Right kidney (tissue), 1 donor: ENCODE data around the gene COL23A1.

Source experiments
- DNase-seq: peaks from one replicate; pipeline ENCODE4 v3.0.0-alpha.2; 2016

Gene COL23A1

DNA sequence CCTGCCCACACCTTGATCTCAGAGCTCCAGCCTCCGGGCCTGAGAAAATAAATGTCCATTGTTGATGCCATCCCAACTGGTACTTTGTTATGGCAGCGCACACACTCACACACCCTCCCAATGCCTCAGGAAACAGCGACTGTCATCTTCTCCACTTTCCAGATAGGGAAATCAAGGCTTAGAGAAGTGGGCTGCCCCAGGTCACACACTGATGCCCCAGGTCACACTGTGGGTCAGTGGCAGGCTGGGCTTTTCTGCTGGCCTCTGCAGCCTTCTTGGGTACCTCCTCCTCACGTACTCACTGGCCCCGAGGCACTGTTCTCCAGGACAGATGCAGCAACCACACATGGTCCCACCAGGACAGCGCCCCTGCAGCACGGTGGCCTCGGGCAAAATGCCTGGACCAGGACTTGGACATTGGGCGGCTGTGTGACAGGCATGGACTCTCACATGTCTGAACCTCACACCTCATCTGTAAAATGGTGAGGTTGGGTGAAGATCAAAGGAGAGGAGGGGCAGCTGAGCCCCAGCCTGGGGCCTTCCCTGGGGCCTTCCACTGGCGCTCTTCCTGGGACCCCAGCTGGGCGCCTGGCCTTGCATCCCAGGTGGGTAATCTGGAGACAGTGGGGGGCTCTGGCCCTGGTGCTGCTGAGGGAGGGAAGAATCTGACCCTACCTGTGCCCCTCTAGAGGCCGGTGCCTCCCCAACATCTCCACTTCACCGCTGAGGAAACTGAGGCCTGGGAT, 156.0 kb downstream of the COL23A1 start:
- no peak for DNase-seq

DNA sequence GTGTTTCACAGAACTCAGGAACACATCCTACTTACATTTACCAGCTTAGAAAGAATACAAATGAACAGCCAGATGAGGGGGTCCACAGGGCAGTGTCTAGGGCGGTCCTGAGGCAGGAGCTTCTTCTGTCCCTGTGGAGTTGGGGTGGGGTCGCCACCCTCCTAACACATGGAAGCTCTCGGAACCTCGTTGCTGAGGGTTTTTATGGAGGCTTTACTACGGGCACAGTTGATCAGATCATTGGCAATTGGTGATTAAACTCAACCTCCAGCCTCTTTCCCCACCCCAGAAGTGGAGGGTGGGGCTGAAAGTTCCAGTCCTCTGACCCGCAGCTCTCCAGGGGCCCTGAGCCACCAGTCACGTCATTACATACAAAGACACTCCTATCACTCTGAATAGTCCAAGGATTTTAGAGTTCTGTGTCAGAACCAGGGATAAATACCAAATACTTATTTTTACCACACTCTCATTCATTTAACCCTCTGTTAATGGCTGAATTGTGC, 156.9 kb downstream of the COL23A1 start:
- DNase-seq = no peak

DNA sequence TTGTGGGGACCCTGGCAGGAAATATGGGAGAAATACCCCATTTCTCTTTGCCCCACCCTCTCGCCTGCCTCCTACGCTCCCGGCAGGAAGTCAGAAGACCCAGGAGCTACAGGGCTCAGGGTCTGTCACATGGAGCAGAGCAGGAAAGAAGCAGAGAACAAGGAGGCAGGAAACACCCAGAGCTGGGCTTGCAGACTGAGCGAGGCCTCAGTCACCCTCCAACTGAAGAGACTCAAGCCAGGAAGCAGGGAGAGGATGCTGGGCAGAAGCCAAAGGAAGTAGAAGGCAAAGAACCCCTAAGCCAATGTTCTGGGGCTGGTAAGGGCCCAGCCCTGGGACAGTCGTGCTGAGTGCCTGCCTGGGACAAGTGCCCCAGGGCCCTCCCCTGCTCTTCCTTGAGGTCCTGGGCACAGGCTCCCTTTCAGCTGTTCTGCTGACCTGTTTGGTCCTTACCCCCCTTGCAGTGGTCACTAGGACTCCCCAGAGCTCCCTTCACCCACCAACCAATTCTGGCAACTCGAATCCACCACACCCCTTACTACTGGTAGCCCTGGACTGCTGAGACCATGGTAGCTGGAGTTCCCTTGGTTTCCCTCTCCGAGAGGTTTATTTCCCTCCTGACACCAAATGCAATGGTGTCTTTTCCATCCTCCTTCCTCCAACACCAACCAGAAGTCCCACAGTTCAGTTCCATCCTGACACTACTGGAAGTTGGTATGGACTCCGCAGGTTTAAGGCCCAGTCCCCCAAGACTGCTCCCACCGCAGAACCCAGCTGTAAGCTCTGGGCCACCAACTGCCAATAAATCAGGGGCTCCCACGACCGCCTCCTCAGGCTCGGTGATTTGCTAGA, 157.5 kb downstream of the COL23A1 start:
- no peak for DNase-seq

DNA sequence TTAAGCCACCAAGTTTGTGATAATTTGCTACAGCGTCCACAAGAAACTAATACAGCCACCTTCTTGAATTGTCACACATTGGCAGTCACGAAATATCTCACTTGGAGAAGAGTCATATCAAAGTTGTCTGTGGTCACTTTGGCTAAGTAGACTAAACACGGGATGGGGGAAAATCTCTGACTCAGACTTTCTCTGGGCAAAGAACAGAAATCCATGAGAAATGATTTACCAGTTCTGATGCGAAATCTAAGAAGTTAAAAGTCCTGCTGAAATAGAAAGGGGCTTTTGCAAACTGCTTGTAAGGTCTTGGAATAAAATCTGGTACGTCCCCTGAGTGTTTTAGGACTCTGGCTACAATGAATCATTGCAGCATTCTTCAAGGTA, 158.4 kb downstream of the COL23A1 start:
- DNase-seq = no peak

DNA sequence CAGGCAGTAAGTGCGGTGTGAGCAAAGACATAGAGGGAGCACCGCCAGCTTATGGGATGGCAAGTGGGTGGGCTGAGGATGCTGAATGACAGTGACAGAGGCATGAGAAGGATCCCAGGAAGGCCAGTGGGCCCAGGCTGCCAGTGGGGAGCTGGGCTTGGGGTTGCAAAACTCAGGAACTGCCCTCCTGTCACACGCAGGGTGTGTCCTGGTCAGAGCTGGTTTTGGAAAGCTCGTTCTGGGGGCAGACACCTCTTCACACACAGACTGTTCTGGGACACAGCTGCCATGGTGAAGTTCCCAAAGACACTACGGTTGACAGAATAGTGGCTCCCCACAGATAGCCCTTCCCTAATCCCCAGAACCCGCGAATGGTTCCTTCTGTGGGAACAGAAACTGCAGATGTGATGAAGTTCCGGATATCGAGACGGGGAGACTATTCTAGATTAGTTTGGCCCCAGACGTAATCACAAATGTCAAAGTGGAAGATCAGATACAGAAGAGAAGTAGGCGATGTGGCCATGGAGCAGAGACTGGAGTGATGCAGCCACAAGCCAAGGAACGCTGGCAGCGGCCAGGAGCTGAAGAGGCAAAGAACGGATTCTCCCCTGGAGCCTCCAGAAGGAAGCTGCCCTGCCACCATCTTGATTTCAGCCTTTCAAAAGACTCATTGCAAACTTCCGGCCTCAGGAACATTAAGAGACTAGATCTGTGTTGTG, 159.0 kb downstream of the COL23A1 start:
- DNase-seq = no peak

DNA sequence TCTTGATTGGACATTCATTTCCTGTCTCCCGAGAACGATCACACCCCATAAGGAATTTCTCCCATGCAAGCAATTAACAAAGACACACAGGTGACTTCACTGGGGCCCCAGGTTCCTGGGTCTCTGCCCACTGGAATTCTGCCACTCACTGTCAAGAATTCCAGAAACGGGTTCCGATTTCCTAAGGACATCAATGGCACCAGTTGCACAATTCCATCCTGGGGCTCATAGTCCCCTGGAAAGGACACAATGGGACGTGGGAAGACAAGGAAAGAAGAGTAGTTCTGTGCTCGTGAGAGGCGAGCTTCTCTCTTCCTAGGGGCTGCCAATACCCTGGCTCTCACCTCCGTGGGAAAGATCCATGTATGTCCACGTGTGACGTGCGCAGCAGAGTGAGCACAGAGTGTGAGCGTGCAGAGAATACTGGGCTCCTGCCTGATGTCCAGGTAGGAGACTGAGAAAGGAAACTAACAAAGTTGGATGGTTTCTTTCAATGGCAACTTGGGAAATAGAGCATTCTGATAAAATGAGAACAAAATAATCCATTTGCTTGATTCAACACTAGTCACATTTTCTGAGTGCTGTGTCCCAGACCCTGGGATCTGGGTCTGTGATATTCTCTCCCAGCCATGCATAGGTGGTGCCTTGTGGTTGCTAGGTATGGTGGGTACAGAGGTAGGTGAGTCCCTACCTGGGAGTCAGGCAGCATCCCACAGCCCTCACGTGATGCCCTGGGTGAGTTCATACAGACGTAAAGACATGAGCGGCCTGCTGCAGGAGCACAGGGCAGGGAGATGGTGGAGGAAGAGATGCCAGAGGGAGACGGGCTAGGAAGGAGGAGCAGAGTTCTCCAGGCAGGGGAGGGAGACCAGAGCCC, 159.8 kb downstream of the COL23A1 start:
- no peak for DNase-seq

DNA sequence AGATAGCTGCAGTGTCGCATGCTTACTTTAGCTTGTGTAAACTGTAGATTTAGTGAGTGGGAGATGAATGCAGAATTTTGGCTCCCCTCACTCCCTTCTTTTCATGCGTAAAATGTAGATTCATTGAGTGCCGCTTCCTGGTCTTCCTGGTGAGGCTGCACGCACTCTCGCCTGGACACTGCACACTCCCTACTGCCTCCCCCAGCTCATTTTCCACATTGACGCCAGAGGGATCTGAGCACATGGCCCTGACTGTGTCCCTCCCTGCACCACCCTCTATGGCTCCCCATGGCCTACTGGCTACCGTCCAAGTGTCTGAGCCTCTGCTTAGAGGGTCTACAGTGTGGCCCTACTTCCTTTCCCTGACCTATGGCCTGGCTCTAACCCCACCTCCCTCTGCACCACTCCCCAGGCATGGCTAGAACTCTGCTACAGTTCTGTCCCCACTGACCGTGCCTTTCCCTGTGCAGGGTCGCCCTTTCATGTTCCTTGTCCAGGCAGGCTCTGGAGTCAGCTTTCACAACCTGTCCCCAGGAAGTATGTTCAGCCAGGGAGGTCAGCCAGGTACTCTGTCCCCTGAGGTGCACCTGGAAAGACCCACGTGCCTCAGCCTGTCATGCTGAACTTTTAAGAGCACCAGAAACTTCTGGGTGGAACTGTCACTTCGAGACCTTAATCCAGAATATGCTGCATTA, 160.6 kb downstream of the COL23A1 start:
- DNase-seq = no peak

DNA sequence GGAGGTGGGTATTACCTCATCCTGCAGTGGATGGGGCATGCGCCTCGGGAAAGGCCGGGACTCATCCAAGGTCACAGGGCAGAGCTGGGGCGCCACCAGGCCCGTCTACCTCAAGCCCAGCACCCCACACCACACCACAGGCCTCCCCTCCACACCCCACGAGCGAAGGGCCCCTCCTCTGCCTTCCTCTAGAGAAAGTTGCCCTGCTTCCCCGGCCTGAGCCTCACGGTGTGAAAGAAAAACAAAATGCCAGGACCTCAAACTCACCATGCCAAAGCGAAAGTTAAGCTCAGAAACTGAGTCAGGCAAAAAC, 161.1 kb downstream of the COL23A1 start:
- no peak for DNase-seq

DNA sequence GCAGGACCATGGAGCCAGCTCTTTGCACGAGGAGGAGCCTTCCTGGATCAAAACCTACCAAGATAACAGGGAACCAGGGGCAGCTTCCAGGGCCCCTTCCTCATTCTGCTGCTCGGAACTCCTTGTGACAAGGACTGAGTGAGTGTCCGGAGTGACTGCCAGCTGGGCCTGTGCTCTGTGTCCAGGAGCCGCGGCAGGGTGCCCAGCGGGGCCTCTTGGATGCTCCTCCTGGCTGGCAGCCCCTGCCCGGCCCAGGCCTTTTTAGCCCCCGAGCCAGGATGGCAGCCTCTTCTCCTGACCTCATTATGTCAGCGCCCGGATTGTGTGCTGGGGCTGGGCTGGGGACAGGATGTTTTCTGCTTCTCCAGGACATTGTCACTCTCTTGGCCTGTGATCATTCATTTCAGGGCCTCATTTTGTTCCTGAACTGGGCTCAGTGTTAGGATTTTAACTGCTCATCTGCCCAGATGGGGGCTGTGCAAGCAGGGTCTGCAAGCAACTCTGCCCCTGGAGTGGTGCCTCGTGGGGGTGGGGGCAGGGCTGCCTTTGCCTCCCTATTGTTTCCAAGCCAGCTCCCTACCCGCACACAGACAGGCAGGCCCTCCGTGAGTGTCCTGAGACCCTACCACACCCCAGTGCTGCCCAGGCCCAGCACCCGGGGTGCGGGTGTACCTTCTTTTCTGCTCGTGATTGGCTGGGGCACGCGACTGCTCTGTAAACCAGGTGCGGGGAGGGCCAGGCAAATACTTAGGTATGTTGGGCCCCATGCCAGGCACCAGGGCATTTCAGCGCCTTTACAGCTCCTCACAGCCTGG, 161.6 kb downstream of the COL23A1 start:
- no peak for DNase-seq

DNA sequence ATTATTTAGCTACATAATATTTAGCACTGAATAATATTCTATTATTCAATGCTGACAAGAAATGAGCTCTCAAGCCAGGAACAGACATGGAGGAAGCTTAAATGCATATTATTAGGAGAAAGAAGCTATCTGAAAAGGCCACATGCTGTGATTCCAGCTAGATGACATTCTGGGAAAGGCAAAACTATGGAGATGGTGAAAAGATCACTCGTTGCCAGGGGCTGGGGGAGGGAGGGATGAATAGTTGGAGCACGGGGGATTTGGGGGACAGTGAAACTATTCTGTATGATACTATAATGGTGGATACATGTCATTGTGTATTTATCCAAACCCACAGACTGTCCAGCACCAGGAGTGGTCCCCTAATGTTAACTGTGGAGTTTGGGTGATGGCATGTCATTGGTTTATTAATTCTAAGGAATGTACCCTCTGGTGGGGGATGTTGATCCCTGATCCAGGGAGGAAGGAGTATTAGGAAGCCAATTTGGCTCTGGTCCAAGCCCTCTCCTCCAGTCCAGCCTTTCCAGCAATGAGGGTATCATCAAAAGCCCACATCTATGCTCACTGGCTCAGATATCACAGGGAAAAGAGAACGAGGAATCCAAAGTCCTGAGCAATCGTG, 162.5 kb downstream of the COL23A1 start:
- no peak for DNase-seq

DNA sequence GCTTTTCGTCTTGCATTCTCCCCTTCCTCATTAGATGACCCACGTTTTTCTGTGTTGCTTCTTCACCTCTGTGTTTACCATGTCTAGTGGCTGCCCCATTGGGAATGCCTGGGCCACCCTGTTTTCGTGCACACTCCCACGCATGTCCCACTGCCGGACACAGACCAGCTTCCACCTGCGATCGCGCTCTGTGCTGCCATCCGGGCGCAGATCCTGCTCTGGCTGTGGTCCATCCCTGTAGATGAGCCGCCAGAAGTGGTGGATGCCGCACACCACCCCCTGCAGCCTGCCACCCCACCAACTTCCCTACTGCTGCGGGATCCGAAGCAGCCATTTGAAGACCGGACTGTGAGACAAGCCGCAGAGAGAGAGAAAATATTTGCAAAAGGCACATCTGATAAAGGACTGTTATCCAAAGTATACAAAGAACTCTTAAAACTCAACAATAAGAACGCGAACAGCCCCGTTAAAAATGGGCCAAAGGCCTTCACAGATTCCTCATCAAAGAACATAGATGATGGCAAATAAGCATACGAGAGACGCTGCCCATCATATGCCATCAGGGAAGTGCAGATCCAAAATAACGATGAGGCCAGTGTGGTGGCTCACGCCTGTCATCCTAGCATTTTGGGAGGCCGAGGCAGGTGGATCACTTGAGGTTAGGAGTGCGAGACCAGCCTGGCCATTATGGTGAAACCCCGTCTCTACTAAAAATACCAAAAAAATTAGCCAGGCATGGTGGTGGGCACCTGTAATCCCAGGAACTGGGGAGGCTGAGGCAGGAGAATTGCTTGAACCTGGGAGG, 163.7 kb downstream of the COL23A1 start:
- no peak for DNase-seq

DNA sequence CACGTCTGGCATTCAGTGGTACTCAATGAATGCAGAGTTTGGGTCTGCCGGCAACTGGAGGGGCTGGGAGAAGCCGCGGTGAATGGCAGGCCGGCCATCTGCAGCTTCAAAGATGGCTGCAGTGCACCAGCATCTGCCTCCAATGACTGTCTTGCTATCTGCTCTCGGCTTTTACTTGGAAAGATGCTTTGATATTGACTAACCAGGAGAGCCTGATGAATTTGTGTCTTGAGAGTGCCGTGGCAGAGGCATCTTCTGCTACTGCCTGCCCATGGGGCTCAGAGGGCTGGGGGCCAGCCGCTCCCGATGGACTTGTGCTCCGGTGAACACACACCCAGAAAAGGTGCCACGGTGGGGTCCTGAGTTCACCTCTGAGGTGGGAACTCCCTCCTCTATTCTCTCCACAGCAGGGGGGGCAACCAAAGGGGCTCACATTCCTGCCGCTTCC, 164.5 kb downstream of the COL23A1 start:
- DNase-seq = no peak

DNA sequence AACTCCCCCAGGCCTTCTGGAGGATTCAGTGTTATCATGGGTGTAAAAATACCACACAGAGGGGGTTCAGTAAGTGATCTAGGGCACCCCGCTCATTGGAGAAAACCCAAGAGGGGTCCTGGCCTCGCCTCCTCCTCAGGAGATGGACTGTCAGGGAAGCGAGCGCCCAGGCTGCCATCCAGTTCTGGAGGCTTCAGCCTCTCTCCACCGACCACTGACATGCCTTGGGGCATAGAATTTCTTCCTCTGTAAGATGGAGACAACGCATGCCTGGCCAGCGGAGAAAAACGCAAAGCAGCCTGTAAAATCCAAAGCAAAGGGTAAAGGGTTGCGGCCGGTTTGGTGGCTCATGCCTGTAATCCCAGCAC, 165.4 kb downstream of the COL23A1 start:
- no peak for DNase-seq

DNA sequence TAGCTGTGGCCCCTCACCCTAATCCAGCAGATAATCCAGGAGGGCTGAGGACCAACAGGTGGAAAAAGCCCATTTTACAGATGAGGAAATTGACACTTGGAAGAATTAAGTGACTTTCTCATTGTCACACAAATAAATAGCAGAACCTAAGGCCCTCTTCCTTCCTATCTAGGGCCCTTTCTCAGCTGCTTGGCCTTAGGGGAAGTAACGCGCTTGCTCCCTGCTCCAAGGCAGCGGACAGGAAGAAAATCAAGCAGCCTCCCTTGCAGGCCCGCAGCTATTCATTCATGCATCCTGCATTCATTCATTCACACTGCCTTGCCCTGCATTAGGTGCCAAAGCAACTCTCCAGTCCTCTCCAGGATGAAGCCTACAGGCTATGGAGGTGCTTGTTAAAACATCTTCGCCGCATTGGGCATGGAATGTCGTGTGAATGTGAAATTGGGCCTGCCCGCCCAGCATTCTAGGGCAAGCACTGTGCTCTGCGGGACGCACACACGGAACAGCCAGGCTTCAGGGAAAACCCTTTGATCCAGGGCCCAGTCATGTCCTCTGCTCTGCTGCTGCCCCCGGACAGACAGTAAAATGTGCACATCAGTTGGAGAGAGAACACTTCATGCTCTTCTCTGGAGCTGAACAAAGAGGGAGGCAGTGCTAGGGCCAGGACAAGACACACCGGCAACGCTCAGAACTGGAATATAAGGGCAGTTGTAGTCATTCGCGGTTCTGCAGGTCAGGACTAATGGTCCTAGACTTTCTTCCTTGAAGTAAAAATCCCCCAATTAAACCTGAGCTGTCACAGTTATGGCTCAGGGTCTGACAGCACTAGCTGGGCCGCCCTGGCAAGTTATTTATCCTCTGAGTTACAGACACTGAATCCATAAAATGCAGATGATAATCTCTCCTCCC, 166.0 kb downstream of the COL23A1 start:
- DNase-seq = no peak

DNA sequence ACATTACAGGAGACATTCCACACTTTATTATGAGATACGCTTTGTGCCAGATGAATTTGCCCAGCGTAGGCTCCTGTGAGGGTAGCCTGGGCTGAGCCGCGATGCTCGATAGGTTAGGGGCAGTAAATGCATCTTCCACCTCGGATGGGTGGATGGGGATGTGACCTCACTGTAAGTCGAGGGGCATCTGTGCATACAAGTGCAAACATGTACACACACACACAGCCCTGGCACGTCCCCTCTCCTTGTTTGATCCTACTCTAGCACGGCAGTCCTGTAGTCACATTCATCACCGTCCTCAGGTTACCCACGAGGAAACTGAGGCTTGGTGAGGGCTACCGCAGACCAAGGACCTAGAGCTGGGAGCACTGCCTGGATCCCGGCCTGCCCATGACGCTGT, 166.8 kb downstream of the COL23A1 start:
- DNase-seq = no peak

DNA sequence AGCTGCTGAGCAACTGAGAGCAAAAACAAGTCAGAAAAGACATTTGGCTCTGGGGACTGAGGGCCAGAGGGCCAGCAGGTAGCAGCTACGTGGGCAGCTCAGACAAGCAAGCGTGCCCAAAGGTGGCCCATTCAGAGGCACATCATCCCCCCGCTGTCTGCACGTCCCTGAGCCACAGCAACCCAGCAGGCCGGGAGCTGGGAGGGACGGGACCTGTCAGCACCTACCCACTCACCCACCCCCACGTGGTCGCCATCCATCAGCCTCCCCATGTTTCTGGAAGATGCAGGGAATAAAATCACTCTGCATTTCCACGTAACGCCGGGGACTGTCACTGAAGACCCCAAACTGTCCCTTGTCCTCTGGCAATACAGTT, 167.8 kb downstream of the COL23A1 start:
- no peak for DNase-seq

DNA sequence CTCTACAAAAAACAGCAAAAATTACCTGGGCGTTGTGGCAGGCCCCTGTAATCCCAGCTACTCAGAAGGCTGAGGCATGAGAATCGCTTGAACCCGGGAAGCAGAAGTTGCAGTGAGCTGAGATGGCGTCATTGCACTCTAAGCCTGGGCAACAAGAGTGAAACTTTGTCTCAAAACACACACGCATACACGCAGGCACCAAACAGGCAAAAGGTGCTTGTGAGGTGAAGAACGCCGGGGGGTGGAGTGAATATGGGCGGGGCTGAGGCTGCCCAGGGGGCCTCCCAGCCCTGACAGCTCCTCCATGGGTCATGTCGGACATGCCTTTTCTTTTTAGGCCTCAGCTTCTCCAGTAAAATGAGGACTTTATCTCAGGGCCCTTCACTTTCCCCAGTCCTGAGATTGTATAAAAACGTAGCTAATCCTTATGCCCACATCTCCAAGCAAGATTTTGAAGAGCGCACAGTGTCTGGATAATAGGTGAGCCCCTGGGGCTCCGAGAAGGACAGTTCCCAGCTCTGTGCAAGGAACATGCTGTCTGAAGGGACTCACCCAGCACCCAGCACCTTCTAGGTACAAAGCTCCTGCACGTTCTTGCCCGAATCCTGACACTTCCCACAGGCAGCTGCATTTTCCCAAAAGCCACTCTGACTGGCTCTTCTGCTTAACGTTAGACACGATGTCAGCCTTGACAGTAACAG, 168.3 kb downstream of the COL23A1 start:
- no peak for DNase-seq

DNA sequence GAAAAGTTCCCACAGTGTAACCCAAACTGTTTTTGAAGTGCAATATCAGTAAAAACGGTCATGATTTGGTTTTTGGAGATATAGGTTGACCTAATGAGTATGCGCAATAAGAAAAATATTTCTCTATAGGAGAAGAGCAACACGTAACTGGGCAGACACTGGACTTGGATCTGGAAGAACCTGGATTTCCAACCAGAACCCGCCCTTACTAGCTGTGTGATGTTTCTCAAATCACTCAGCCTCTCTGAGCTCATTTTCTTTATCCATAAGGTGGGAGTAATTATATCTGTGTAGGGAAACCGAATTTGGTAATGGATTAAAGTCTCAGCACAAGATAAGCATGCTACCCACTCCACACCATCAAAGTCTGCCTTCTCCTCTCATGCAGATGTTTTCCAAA, 169.1 kb downstream of the COL23A1 start:
- no peak for DNase-seq
